Activated CD8-positive, alpha-beta memory T cell treated with anti-CD3 and anti-CD28 coated beads for 48 hours (primary cell): Measurements from ENCODE around the gene LIMS1.
"Not testable (repeated sequence)": the region's sequence is repeated elsewhere in the genome, so short reads cannot be mapped to it uniquely, and the experiment has no call there.

Experiments
- DNase-seq, 3 experiments: peaks; one replicate each; pipeline ENCODE4 v3.0.0-alpha.2; 2020; ENCODE audit warnings: low read depth in 2 of 3, low spot score in 2 of 3

LIMS1 gene

DNA sequence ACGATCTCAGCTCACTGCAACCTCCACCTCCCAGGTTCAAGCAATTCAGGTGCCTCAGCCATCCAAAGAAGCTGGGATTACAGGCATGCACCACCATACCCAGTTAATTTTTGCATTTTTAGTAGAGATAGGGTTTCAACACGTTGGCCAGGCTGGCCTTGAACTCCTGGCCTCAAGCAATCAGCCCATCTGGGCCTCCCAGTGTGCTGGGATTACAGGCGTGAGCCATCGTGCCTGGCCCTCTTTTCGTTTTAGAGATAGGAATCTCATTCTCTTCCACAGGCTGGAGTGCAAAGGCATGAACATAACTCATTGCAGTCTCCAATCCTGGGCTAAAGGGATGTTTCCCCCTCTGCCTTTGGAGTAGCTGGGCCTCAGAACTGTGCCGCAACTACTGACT lies 182.7 kb downstream of the LIMS1 start:
- DNase-seq = not testable (repeated sequence)

DNA sequence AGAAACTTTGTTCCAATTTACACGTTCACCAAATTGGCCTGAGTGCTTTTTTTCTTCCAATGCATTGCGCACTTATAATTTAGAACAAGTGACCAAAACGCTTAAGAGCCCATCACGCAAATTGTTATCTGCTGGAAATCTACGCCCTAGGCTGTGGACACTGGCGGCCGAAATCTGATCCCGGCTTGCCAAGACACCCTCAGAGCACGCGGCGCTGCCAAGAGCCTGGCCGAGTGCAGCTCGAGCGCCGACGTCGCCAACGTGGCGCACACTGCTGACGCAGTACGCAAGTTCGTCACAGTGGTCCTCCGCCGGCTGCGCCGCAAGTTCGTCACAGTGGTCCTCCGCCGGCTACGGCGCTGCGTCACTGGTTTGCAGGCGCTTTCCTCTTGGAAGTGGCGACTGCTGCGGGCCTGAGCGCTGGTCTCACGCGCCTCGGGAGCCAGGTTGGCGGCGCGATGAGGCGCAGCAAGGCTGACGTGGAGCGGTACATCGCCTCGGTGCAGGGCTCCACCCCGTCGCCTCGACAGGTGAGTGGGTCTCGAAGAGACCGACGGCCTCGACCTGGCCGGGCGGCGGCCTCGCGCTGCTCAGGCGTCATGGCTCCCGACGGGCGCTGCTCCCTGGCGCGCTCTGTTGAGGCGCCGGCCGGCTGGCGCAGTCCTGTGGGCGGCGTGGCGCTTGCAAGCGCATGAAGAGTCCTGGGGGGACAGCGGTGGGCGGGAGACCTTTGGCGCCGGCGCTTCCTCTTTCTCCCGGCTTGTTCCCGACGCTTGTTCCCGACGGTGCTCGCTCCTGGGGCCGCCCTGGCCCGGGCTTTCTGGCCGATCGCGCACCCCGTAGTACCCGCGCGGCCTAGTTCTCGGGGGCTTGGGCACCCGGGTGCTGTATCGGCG lies 185.1 kb downstream of the LIMS1 start, which contains the start of gene RANBP2:
Gene RANBP2, plus strand, starts transcription at position 334 of the 896 bp plus-strand sequence. Its CDS starts 125 bp downstream, at position 459.
- peak; percentile 82 to 88 (median 84) for DNase-seq

DNA sequence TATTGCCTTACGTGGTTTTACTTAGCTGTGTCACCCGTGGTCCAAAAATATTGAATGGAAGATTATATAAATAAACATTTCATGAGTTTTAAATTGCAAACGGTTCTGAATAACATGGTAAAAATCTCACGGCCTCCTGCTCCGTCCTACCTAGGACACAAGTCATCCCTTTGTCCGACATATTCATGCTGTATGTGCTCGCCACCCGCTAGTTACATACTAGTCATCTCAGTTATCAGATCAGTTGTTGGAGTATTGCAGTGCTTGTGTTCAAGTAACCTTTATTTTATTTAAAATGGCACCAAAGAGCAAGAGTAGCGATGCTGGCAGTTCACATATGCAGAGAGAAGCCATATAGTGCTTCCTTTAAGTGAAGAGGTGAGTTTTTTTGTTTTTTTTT lies 191.8 kb downstream of the LIMS1 start:
- not testable (repeated sequence) for DNase-seq

DNA sequence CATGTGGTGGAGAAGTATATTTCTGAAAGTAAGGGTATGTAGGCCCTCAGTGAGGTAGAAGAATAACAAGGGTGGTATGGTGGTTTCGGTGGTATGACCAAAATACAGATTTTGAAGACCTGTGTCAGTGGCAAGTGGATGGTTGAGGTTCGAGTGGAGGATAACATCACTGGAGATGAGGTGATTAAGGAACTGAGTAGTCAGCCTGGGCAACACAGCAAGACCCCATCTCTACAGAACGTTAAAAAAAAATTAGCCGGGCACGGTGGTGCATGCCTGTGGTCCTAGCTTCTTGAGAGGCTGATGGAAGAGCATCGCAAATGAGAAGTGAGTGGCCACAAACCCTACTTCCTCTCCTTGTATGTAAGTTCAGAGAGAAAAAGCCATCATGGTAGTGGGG lies 200.4 kb downstream of the LIMS1 start:
- not testable (repeated sequence) for DNase-seq
